Transverse colon (tissue), 4 donors: ENCODE results near the gene PDIK1L. TPM values are rescaled to one million over a fixed set of nuclear protein-coding genes. Genes with fewer than 3 reads are reported as not detected.
"Not testable (repeated sequence)": the region's sequence is repeated elsewhere in the genome, so short reads cannot be mapped to it uniquely, and the experiment has no call there.

Experiments
- DNase-seq: peaks from one replicate; pipeline ENCODE4 v3.0.0-alpha.2; 2019
- H3K27ac ChIP-seq, 4 donors: fragments of 200-600 bp; sonication (generic); 2 replicates each; pipeline ENCODE4 v1.5.1; 2016 to 2018; ENCODE audit warnings: inconsistent platforms in 4 of 4
- H3K27me3 ChIP-seq: fragments of 200-600 bp; sonication (generic); 2 replicates; pipeline ENCODE4 v1.5.1; 2017; ENCODE audit warnings: inconsistent platforms
- H3K36me3 ChIP-seq, 4 donors: fragments of 200-600 bp; sonication (generic); 2 replicates each; pipeline ENCODE4 v1.5.1; 2017 to 2019; ENCODE audit warnings: inconsistent platforms in 4 of 4
- H3K4me1 ChIP-seq, 4 donors: fragments of 200-600 bp; sonication (generic); 2 replicates each; pipeline ENCODE4 v1.5.1; 2017 to 2020; ENCODE audit warnings: inconsistent platforms in 4 of 4
- H3K4me3 ChIP-seq, 4 donors: fragments of 200-600 bp; sonication (generic); 1 replicate in 1 of 4; 2 replicates in 3 of 4; pipeline versions ENCODE4 v1.5.1 to v1.6.1; 2017 to 2019; ENCODE audit warnings: inconsistent platforms in 4 of 4
- H3K9me3 ChIP-seq, 2 donors: fragments of 200-600 bp; sonication (generic); 2 replicates each; pipeline ENCODE4 v1.5.1; 2017 to 2019; ENCODE audit warnings: inconsistent platforms in 2 of 2
- EP300 ChIP-seq: sonication (generic); formaldehyde crosslinking; IDR thresholded peaks from one replicate; pipeline ENCODE4 v1.6.1; 2017; ENCODE audit warnings: antibody characterized with exemption, low read depth
- POLR2A ChIP-seq: fragments of 450-650 bp; IDR thresholded peaks from one replicate; pipeline ENCODE4 v1.6.1; 2016; ENCODE audit warnings: antibody characterized with exemption, mild to moderate bottlenecking, moderate library complexity
- POLR2AphosphoS5 ChIP-seq, 3 donors: sonication (generic); formaldehyde crosslinking; IDR thresholded peaks; one replicate each; pipeline ENCODE4 v1.6.1; 2016; ENCODE audit warnings: antibody characterized with exemption in 3 of 3
- WGBS, 2 donors: methylation state at CpG; one replicate each; pipeline ENCODE4 v1.1.5; 2018; ENCODE audit warnings: low coverage in 1 of 2; 5-methylcytosine and 5-hydroxymethylcytosine counted together
- in situ Hi-C, 4 donors: fragments of 200-750 bp; cut with MboI; loops; one replicate each; pipeline versions ENCODE4 v1.15.0 to v1.15.1; 2017; ENCODE audit warnings: low sequenced_read_pairs in 3 of 4, low pct_ligation_motif_present in 1 of 4, low pct_unique_long_range_greater_than_20kb in 1 of 4
- intact Hi-C: fragments of 100-400 bp; cut with DNase I; formaldehyde crosslinking; loops from one replicate; pipeline ENCODE4 v1.15.1; 2023; ENCODE audit warnings: low total_unique reads
- total RNA-seq, 4 donors: library from RNA; depleted of rRNA; stranded (reverse); fragments of >200 nt; gene quantifications; one replicate each; pipeline ENCODE4 v1.1.0, GENCODE V29; 2016
- TF ChIP-seq, protein P1 (sequence below), 5 experiments: fragments of 200-600 bp in 3 of 5; fragments of 450-650 bp in 2 of 5; sonication (generic) in 3 of 5; IDR thresholded peaks; 1 replicate in 2 of 5; 2 replicates in 3 of 5; pipeline ENCODE4 v1.5.1; 2016 to 2017; ENCODE audit warnings: antibody characterized with exemption in 5 of 5, inconsistent platforms in 3 of 5, mild to moderate bottlenecking in 2 of 5, moderate library complexity in 1 of 5

The PDIK1L gene
- total RNA-seq, 4 donors from 2014 or later = 4.0 to 15.6 (median 9.8) TPM

DNA sequence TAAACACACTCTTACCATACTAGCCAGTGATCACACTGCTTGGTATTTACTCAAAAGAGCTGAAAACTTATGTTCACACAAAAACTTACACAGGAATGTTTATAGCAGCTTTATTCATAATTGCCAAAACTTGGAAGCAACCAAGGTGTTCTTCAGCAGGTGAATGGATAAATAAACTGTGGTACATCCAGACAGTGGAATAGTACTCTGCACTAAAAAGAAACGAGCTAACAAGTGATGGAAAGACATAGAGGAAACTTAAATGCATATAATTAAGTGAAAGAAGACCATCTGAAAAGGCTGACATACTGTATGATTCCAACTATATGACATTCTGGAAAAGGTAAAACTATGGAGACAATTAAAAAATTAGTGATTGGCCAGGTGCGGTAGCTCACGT, 20.7 kb upstream of the PDIK1L start:
- Histone ChIP-seq H3K4me1 (no peaks in the 10 kb centered on the region), H3K27me3 (peaks cover 42% of the 10 kb centered on the region), H3K27ac (no peak overlapping the region), H3K4me3 (no peak overlapping the region), H3K9me3 (no peaks in the 10 kb centered on the region), H3K36me3 (no peaks in the 10 kb centered on the region)
- in situ Hi-C loops = no loop called here
- TF ChIP-seq EP300 (no peak), POLR2AphosphoS5 (IDR thresholded peaks at IDR 0.05) (no peak), POLR2A (no peak)
- TF ChIP-seq, protein P1, sequence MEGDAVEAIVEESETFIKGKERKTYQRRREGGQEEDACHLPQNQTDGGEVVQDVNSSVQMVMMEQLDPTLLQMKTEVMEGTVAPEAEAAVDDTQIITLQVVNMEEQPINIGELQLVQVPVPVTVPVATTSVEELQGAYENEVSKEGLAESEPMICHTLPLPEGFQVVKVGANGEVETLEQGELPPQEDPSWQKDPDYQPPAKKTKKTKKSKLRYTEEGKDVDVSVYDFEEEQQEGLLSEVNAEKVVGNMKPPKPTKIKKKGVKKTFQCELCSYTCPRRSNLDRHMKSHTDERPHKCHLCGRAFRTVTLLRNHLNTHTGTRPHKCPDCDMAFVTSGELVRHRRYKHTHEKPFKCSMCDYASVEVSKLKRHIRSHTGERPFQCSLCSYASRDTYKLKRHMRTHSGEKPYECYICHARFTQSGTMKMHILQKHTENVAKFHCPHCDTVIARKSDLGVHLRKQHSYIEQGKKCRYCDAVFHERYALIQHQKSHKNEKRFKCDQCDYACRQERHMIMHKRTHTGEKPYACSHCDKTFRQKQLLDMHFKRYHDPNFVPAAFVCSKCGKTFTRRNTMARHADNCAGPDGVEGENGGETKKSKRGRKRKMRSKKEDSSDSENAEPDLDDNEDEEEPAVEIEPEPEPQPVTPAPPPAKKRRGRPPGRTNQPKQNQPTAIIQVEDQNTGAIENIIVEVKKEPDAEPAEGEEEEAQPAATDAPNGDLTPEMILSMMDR (IDR thresholded peaks at IDR 0.05) = no peak
- WGBS, 2 donors = 77 to 87% methylated on average over 3 of the region's 3 CpGs
- DNase-seq = no peak
- intact Hi-C loops = no loop called here

DNA sequence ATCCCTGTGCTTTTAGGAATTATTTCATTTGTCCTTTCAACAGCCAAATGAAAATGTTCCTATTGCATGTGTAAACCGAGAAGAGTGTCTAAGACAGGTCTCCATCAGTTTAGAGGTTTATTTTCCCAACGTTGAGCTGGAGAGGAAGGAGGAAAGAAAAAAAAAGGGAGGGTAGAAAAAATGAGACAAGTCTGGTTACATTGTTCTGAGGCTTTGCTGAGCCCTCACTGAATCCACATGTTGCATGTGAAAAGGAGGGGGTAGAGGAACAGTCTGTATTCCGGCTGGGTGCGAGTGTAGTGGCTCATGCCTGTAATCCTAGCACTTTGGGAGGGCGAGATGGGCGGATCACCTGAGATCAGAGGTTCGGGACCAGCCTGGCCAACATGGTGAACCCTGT, 19.2 kb upstream of the PDIK1L start:
- Histone ChIP-seq H3K27me3 (peaks cover 42% of the 10 kb centered on the region), H3K4me3 (no peak overlapping the region), H3K36me3 (no peaks in the 10 kb centered on the region), H3K9me3 (no peaks in the 10 kb centered on the region), H3K27ac (no peak overlapping the region), H3K4me1 (no peaks in the 10 kb centered on the region)
- DNase-seq = no peak
- intact Hi-C loops = no loop called here
- TF ChIP-seq, protein P1 (IDR thresholded peaks at IDR 0.05) = no peak
- TF ChIP-seq EP300 (no peak), POLR2A (no peak), POLR2AphosphoS5 (IDR thresholded peaks at IDR 0.05) (no peak)
- in situ Hi-C loops = no loop called here
- 67% methylated on average over 7 of the region's 7 CpGs; no CpG with 5 or more reads in 1 of the 2 donors for WGBS, 2 donors

DNA sequence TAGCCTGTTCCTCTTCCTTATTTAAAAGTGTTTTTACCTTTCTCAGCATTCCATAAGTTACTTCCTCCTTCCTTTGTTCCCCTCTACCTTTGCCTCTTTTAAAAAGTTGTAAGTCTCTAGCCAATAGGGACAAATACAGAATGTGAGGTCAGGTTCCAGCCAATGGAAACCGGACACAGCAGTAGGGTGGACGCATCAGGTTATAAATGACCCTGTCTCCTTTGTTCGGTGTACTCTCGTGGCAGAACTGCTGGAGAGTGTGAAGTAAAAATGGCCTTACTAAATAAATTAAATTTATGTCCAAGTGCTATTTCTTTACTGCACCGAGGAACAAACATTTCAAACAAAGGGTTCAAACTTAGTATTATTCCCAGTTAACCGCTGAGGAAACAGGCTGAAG, 18.1 kb upstream of the PDIK1L start:
- WGBS, 2 donors = 17 to 41% methylated on average over 6 of the region's 6 CpGs
- DNase-seq, H3K4me1 ChIP-seq, H3K27ac ChIP-seq, H3K4me3 ChIP-seq, H3K9me3 ChIP-seq, in situ Hi-C loops, intact Hi-C loops, H3K36me3 ChIP-seq: not testable (repeated sequence)
- peaks cover 42% of the 10 kb centered on the region for H3K27me3 ChIP-seq

DNA sequence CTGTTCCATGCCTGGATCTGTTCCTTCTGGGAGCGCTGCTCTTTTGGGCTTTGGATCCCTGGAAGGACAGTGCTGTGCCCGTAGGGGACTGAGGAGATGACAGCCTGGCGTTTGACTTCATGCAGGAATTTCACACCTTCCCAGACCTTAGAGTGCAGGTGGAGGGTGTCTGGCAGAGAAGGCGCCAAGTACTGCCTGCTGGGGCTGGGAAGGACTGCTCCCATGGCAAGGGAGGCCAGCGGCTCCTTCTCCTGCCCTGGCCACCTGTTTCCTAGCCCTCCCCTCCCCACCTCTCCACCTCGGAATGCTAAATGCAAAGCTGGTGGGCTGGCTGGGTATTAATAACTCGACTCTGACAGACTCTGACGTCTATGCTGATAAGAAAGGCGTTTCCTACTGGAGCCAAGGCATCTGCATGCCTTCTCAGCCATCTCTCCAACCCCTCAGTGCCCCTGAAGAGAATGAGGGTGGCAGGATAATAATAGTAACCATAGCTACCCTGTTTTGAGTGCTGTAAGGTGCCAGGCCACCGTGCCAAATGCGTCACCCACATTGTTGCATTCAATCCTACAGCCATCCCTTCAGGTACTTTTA, 17.5 kb upstream of the PDIK1L start:
- no peaks in the 10 kb centered on the region for H3K36me3 ChIP-seq

More for the DNA sequence above, 17.5 kb upstream of the PDIK1L start:
- DNase-seq = no peak
- intact Hi-C loops = no loop called here
- WGBS, 2 donors = 40 to 42% methylated on average over 2 to 10 of the region's 11 CpGs
- peaks cover 42% of the 10 kb centered on the region for H3K27me3 ChIP-seq
- H3K27ac ChIP-seq = no peak overlapping the region
- in situ Hi-C loops = no loop called here
- no peaks in the 10 kb centered on the region for H3K9me3 ChIP-seq
- no peaks in the 10 kb centered on the region for H3K4me1 ChIP-seq
- no peak for TF ChIP-seq POLR2AphosphoS5 (IDR thresholded peaks at IDR 0.05)
- TF ChIP-seq EP300 = no peak
- TF ChIP-seq, protein P1 (IDR thresholded peaks at IDR 0.05) = no peak
- H3K4me3 ChIP-seq = no peak overlapping the region
